AG09309 (cell line): ENCODE results near the gene BICC1.

Experiments used
- DNase-seq: peaks from one replicate; pipeline ENCODE4 v3.0.0-alpha.2; 2010; ENCODE audit warnings: low read depth
- H3K4me3 ChIP-seq: 2 replicates; pipeline ENCODE4 v1.5.1; 2011; ENCODE audit warnings: mild to moderate bottlenecking, low read depth, low read length, moderate library complexity; ENCODE audit not compliant: control insufficient read depth
- CTCF ChIP-seq: IDR thresholded peaks from 2 replicates; pipeline ENCODE4 v1.5.1; 2011; ENCODE audit warnings: mild to moderate bottlenecking, low read depth, low read length, inconsistent platforms; ENCODE audit not compliant: insufficient read depth, control insufficient read depth; ENCODE audit errors: missing control alignments

BICC1 gene

GRCh38 chr10:58817201-58817846, 304.7 kb downstream of the BICC1 start:
- DNase-seq = no peak
- no peak for TF ChIP-seq CTCF
- no peak overlapping the region for H3K4me3 ChIP-seq

GRCh38 chr10:58818900-58819299, 306.2 kb downstream of the BICC1 start:
- H3K4me3 ChIP-seq = no peak overlapping the region
- no peak for TF ChIP-seq CTCF
- no peak for DNase-seq

GRCh38 chr10:58820386-58820785, 307.7 kb downstream of the BICC1 start:
- no peak for TF ChIP-seq CTCF
- H3K4me3 ChIP-seq = no peak overlapping the region
- DNase-seq = no peak

- DNase-seq = peak; percentile 11
- no peak overlapping the region for H3K4me3 ChIP-seq
- no peak for TF ChIP-seq CTCF
Observed at GRCh38 chr10:58820861-58821751, 308.4 kb downstream of the BICC1 start.

GRCh38 chr10:58821752-58822056, 309.0 kb downstream of the BICC1 start:
- H3K4me3 ChIP-seq = no peak overlapping the region
- DNase-seq = no peak
- no peak for TF ChIP-seq CTCF

GRCh38 chr10:58823983-58824382, 311.3 kb downstream of the BICC1 start:
- DNase-seq = no peak
- no peak overlapping the region for H3K4me3 ChIP-seq
- TF ChIP-seq CTCF = no peak
